Activated CD4-positive, CD25-positive, alpha-beta regulatory T cell treated with anti-CD3 and anti-CD28 coated beads, Interleukin-2, amount 50 U/mL, for 72 hours (primary cell): ENCODE measurements around the gene SIM2.

Source experiments
- DNase-seq: peaks from one replicate; pipeline ENCODE4 v3.0.0; 2021

Gene SIM2

GRCh38 chr21:36686955-36687354 is 12.0 kb upstream of the SIM2 start:
- DNase-seq: no peak

- DNase-seq: no peak
These were observed 10.6 kb upstream of the SIM2 start for GRCh38 chr21:36688324-36688723.

- no peak for DNase-seq
These were observed 9.6 kb upstream of the SIM2 start for GRCh38 chr21:36689324-36689723.

GRCh38 chr21:36690628-36691554 is 8.0 kb upstream of the SIM2 start:
- no peak for DNase-seq

GRCh38 chr21:36691555-36692041 is 7.3 kb upstream of the SIM2 start:
- DNase-seq: no peak

- DNase-seq: no peak
These were observed 6.6 kb upstream of the SIM2 start for GRCh38 chr21:36692114-36692834.

GRCh38 chr21:36692835-36693488 is 6.0 kb upstream of the SIM2 start:
- no peak for DNase-seq

GRCh38 chr21:36693489-36694030 is 5.4 kb upstream of the SIM2 start:
- no peak for DNase-seq

- DNase-seq: no peak
These were observed 4.8 kb upstream of the SIM2 start for GRCh38 chr21:36694031-36694515.

GRCh38 chr21:36694593-36695282 is 4.2 kb upstream of the SIM2 start:
- no peak for DNase-seq

GRCh38 chr21:36695283-36695634 is 3.7 kb upstream of the SIM2 start:
- DNase-seq: no peak

- no peak for DNase-seq
These were observed 3.1 kb upstream of the SIM2 start for GRCh38 chr21:36695671-36696389.

GRCh38 chr21:36696390-36697059 is 2.4 kb upstream of the SIM2 start:
- no peak for DNase-seq

GRCh38 chr21:36697060-36697850 is 1.7 kb upstream of the SIM2 start:
- no peak for DNase-seq

- no peak for DNase-seq
These were observed 997 bp upstream of the SIM2 start for GRCh38 chr21:36697851-36698384.

- DNase-seq: no peak
These were observed 432 bp upstream of the SIM2 start for GRCh38 chr21:36698385-36698980.

GRCh38 chr21:36699546-36700294 is 805 bp downstream of the SIM2 start:
- DNase-seq: no peak

GRCh38 chr21:36700295-36700970 is 1.5 kb downstream of the SIM2 start:
- no peak for DNase-seq
